GM20431 (cell line): ENCODE data around the gene AGAP3.
"Not testable (repeated sequence)": the region's sequence is repeated elsewhere in the genome, so short reads cannot be mapped to it uniquely, and the experiment has no call there.

Experiments
- in situ Hi-C: fragments of 300-500 bp; cut with MseI, MboI; formaldehyde crosslinking; loops from one replicate; pipeline ENCODE4 v1.15.0; 2020; ENCODE audit warnings: low sequenced_read_pairs; ENCODE audit not compliant: unreplicated experiment

Gene AGAP3

DNA sequence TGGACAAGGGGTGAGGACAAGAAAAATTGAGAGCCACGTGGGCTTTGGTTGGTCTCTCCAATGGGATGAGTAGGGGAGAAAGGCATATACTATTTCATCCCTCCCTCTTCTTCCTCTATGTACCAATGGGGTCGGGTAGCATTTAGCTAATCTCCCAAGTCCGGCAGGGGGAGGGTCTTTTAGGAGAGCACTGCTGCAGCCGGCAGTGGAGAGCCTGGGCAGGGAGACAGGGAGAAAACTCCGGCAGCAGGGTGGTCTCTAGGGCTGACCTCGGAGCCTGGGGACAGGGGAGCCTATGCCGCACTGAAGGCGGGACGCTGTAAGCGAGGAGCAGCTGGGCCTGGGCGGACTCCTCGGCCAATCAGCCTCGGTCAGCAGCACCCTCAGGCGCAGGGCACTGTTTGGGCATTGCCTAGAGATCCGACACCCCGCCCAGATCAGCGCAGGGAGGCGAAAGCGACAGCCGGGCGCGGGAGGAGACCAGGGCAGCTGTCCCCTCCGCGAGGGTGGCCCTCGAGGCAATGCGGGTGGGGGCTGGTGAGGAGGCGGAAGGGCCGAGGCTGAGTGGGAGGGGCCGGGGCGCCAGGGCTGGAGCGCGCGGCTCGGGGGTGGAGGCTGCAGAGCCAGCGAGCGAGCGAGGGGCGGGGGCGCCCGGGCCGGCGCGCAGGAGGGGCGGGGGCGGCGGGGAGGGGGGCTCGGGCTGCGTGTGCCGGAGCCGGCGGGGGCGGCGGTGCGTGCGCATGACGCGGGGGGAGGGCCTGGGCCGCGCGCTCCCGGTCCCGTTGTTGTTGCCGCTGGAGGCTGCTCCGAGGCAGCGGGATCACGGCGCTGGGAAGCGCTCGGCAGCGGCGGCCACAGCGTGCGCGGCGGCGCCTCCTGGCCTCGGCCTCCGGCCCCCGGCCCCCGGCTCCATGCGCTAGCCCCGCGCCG, at the start of gene AGAP3:
AGAP3 (plus strand) TSS at position 785 of the 930 bp plus-strand sequence. CDS start 267 bp downstream, outside the sequence.
- in situ Hi-C loops, result no loop called here

DNA sequence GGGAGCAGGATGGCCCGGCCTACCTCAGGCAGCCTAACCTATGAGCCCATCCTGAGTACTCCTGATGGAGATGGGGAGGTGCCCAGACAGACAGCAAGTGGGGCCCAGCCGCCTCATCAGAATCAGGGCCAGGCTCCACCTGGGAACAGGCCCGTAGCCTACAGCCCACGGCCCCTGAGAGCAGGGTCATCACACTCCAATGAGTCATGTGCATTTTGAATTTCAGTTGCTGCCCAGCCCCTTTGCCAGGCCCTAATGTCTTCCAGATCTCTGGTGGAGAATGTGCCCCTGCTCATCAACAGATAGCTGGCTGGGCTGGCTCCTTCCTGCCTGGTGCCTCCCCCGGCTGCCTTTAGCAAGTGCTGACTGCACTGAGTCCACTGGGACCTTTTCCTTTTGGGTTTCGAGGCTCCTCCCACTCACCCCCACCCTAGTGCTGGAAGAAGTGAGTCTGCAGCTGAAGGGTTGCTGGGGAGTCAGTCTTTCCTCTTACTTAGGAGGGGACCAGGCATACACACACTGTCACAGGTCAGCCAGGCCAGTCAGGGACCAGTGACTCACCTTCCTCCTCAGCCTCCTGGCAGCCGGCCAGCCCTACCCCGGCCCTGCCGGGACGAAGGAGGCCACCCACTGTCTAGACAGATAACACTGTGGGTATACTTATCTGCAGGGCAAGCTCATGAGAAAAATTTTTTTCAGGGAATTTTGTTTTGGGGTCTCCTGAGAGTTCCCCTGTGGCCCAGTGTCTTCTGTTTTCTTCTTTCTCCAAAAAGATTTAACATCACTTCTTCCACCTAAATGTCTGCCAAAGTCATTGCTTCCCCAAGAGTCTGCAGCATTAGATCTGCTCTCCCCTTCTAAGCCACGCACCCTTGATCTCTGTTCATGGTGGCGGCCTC, 47.1 kb upstream of the AGAP3 start:
- in situ Hi-C loops, result no loop called here

DNA sequence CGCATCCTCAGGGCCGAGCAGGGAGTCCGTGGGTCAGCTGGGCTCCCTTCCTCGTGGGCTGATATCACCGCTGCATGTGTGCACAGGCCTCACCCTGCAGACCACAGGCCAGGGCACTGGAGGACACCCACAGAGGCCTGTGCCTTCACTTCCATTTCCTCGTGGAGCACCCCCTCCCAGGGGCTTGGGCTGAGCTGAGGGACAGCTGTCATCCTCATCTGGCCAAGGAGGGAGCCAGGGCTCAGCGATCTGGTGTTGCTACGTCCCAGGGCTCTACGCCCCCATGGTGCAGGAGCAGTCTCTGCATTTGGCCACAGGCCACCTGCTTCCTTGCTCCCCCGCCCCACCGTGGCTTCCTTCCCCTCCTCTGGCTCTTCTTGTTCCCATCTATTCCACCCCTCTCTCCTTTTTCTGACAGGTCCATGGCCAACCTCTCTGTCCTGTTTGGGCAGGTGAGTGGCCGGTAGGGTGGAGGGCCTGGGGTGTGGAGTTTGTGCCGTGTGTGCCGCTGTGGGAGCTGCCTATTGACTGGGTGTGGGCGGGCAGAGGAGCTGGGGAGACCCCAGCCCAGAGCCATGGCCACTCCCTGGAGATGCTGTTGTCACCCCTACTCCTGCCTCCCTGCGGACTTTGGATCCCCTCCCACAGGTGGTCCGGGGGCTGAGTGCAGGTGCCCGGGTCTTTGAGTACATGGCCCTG, 46.3 kb upstream of the AGAP3 start:
- in situ Hi-C loops, result no loop called here

DNA sequence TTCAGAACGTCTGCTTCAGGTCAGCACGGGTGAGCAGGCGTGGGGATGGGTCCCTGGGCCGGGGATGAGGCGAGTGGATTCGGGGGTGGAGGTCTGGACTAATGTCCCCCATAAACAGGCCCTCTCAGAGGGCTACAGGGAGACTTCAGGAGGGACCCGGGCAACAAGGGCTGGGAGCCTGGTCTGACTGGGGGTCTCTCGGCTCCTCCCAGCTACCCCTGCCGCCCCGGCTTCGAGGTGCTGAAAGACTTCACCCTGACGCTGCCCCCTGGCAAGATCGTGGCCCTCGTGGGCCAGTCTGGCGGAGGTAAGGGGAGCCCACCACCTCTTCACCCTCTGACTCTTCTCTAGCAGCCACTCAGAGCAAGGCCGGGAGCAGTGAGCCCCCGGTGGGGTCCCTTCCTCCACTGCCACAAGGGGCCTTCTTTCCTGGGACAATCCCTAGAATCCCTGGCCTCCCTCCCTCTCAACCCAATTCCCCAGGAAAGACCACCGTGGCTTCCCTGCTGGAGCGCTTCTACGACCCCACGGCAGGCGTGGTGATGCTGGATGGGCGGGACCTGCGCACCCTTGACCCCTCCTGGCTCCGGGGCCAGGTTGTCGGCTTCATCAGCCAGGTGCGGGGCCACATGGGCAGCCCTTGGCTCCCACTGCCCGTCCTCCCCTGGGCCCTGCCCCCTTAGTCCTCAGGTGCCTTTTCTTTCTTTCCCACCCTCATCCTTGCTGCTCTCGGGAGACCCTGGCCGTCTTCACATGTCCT, 45.5 kb upstream of the AGAP3 start:
- in situ Hi-C loops, result no loop called here

DNA sequence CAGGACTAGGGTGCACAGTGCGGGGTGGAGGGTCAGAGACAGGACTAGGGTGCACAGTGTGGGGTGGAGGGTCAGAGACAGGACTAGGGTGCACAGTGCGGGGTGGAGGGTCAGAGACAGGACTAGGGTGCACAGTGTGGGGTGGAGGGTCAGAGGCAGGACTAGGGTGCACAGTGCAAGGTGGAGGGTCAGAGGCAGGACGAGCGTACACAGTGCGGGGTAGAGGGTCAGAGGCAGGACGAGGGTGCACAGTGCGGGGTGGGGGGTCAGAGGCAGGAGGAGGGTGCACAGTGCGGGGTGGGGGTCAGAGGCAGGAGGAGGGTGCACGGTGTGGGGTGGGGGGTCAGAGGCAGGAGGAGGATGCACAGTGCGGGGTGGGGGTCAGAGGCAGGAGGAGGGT, 42.8 kb upstream of the AGAP3 start:
- in situ Hi-C loops, result not testable (repeated sequence)

DNA sequence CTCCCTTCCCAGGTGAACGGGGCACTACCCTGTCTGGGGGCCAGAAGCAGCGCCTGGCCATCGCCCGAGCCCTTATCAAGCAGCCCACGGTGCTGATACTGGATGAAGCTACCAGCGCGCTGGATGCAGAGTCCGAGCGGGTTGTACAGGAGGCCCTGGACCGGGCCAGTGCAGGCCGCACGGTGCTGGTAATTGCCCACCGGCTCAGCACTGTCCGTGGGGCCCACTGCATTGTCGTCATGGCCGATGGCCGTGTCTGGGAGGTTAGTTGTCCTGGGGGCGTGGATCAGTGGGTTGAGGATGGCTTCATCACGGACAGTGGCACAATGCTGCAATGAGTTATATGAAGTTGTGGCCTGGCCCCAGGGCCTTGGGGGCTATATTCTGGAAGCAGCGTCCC, 42.3 kb upstream of the AGAP3 start:
- in situ Hi-C loops, result no loop called here

DNA sequence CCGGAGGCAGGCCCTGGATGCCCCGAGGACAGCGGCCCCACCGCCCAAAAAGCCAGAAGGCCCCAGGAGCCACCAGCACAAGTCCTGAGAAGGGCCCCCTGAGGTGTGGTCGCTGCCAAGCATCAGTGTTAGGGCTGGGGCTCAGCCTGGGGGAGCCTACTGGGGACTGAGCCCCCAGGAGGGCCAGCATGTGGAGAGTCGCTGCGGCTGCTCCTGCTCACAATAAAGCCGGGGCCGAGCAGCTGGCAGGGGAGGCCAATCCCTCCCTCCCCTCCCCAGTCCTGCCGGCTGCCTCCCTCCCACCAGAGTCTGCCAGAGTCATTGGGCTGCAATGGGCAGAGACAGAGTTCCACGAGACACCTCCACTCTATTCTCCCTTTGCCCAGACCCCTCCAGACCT, 41.0 kb upstream of the AGAP3 start:
- in situ Hi-C loops, result no loop called here

DNA sequence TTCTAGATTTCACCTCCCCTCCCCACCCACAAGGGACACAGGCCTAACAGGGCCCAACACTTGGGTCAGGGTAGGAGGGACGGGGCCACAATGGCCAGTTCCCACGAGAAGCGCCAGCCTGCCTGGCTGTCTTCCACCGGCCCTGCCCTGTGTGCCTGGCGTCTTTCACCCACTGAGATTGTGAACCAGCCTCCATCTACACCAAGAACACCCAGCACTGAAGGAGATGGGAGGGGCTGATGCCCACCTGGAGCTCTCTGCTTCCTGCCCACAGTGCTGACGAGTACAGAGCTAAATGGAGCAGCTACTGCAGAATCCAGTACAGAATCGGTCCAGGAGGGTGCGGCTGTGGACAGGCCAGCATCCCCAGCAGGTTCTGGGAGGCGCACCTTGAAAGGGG, 40.3 kb upstream of the AGAP3 start:
- in situ Hi-C loops, result no loop called here

DNA sequence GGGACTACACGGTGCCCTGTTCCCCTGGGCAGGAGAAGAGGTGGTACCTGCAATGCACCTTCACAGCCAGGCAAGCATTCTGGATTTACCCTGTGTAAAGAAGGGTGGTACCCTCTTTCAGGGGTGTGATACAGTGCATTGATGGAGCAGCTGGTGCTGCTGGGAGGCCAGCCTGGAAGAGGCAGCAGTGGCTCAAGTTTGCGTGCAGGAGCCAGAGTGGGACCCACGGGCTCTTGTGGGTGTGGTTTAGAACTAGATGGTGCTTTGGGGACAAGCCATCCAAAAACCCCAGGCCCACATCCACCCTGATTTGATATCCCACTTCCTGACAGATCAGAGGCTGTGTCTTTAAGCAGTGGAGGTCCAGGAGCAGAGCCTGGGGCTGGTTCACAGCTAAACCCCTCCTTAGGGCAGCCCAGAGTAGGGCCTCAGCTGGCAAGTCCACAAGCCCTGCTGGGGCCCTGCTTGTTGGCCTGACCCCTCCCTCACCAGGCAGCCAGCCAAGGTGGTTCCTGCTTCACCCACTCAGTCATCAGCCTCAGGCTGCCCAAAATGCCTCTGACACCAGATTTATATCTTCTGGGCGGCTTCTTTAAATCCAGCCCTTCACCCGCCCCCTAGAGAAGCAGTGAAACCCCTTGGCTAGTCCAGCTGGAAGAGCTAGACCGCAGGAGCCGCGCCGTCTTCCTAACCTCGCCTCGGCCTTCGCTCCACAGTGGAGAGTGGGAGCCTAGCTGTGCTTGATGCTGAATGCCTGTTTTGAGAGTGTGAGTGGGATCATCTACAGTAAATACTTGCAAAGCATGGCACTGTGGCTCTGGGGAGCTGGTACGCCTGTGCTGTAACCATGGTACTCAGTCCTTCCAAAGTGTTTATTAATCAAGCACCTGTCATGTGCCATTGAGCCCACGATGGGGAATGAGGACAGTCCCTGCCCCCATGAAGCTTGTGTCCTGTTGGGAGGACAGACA, 39.4 kb upstream of the AGAP3 start:
- in situ Hi-C loops, result no loop called here

DNA sequence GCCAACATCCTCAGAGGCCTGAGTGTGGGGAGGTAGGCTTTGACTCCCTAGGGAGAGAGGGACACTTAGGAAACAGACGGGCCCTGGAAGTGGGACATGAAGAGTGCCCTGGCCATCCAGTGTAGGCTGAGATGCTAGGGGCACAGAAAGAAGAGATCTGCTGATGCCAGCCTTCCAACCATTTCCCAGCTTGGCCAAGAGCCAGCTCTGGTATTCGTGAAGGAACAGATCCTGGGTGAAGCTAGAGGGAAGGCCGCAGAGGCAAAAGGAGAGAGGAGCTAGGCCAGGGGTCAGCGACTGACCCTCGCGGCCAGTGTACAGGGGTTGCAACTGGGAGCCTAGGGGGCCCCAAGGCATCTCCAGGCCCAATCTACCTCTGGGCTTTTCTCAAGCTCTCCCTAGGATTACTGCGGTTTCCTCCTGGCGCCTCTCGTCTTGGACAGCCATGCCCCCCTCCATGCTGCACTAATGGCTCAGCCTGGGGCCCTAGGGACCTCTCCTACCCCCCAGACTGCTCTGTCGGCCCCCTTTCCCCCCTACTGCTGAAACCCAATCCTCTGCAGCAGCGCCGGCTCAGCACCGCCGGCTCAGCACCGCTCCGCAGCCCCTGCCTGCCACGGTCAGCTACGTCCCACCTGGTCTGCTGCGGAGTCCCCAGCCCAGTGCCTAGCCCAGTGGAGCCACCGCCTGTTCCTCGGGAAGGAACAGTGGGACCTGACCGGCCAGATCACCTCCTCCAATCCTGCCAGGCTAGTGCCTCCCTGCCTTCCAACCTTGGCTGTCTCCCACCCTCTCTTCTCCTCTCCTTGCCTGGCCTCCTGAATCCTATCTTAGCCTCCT, 38.1 kb upstream of the AGAP3 start, which contains the start of gene ASIC3:
ASIC3 (plus strand) TSS at position 556 of the 840 bp plus-strand sequence. CDS start 355 bp downstream, outside the sequence.
- in situ Hi-C loops, result no loop called here

DNA sequence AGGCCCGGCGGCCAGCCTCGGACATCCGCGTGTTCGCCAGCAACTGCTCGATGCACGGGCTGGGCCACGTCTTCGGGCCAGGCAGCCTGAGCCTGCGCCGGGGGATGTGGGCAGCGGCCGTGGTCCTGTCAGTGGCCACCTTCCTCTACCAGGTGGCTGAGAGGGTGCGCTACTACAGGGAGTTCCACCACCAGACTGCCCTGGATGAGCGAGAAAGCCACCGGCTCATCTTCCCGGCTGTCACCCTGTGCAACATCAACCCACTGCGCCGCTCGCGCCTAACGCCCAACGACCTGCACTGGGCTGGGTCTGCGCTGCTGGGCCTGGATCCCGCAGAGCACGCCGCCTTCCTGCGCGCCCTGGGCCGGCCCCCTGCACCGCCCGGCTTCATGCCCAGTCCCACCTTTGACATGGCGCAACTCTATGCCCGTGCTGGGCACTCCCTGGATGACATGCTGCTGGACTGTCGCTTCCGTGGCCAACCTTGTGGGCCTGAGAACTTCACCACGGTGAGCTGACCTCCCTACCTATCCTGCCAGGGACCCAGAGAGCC, 37.3 kb upstream of the AGAP3 start:
- in situ Hi-C loops, result no loop called here

DNA sequence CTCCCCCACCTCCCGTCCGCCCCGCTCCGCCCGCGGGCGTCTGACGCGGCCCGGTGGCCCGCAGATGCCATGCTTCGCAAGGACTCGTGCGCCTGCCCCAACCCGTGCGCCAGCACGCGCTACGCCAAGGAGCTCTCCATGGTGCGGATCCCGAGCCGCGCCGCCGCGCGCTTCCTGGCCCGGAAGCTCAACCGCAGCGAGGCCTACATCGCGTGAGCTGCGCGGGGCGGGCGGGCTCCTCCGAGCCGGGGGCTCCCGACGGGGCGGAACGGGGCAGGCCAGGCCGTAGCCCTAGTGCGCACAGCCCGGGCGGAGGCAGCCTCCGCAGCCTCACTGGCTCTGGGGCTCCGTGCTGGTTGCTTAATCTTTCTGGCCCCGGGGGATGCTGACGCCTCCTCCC, 35.2 kb upstream of the AGAP3 start:
- in situ Hi-C loops, result no loop called here

DNA sequence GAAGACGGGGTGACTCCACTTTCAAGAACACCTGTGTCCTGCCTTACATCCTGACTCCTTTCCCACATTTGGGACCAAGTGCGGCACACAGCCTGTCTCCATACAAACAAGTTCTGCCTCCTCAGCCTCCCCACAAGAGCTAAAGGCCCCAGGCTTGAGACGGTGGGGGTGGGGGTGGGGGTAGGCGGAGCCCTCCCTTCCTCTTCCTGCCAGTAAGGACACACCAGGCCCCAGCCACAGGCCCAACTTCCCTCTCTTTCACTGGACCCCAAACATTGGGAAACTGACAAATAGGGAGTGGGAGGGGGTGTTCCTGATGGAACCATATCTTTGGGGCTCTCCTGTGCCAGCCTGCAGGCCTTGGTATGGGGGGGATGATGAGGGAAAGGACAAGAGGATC, 33.2 kb upstream of the AGAP3 start:
- in situ Hi-C loops, result no loop called here

DNA sequence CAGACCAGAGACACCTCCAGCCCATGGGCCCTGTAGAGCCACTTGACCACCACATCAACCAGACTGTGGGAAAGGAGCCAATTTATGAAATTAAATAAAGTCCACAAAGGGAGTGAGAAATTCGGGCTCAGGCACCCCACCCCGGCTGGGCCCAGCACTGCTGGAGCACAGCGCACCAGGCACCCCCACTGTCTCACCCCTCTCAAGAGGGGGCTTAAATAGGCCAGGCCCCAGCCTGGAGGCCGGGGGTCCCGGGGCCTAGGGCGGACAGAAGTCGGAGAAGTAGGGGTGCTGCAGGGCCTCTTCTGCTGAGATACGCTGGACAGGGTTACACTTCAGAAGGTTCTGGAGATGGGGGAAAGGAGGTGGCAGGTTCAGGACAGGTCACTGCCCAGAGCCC, 32.5 kb upstream of the AGAP3 start:
- in situ Hi-C loops, result no loop called here

DNA sequence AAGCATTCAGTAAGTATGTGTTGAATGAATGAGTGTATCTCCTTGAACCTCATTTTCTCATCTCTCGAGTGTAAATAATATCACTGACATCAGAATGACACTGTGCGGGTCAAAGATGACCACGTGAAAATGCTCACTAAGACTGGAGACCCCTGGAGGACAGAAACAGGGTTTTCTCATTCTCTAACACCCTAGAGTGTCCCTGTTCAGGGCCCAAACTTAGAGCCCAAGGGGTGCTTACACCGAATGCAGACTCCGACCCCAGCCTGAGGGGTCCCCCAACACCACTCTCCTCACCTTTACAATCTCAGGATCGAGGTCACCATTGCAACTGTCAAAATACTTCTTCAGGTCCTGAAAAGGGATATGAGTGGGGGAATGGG, 30.0 kb upstream of the AGAP3 start:
- in situ Hi-C loops, result no loop called here

DNA sequence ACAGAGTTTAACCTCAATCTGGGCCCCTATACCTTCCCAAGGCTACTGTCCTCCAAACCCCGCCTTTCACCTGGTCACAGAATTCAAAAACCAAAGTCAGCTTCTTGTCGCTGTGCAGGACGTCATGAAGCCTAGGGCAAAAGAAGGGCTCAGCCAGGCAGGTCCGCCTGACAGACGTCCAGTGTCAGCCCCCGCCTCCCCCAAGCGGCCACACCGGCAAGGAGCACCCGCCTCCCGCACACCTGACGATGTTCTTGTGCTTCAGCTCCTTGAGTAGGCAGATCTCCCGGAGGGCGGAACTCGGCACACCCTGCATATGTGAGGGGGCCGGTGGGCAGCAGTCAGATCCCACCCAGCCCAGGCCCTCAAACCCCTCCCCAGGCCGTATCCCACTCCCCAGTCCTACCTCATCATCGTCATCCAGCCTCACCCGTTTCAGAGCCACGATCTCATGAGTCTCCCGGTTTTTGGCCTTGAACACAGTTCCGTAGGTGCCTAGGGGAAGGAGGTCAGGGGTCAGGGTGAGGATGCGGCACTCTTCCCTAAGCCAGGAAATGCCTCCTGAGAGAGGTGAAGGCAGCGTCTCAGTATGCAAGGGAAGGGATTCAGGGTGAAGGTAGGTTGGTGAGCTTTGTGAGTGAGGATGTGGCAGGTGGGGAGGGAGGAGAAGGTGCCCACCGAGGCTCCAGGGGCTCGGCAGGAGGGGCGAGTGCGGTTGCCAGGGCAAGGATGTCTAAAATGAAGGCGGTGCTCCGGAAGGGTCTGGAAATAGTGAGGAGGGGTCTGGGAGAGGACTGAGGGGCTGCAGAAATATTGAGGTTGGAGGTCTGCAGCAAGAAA, 29.4 kb upstream of the AGAP3 start:
- in situ Hi-C loops, result no loop called here
